Measurements from ENCODE around the gene SLC7A11.
"Not testable (repeated sequence)": the region's sequence is repeated elsewhere in the genome, so short reads cannot be mapped to it uniquely, and the experiment has no call there.

SLC7A11 gene

DNA sequence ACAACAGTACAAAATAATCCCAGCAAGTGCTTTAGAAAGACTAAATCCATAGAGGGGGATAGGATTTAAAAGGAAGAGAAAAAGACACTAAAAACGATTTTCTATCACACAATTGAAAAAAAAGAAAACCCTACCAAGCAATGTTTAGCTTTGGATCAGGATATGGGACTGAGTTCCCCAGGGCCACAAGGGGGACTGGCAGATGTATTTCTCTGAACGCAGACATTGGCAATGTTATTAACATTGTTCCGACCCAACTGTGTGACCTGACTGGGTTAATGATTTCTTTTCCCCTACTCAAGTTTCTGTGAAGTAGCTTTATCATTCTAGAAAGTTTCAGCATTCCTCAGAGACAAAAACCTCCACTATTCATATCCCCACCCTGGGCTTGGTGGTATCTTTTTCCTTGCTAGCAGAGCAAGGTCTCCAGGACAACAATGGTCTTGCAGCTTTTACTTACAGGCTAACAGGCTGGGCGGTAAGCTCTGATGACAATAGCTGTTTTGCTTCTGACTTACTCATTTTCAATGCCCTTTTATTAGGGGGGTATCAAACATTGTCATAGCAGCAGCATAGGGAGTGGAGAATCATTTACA lies 25.8 kb downstream of the SLC7A11 start:
- H3K9ac ChIP-seq (ENCODE audit: insufficient read length, low read depth), result no peak overlapping the region
- no peaks in the 10 kb centered on the region for H3K36me3 ChIP-seq (ENCODE audit: insufficient read depth, insufficient read length, low read length)
- no peaks in the 10 kb centered on the region for H3K9me3 ChIP-seq (ENCODE audit: insufficient read depth, low read length)
- no peaks in the 10 kb centered on the region for H3K4me1 ChIP-seq (ENCODE audit: insufficient read depth, insufficient read length)
- no peak for DNase-seq (ENCODE audit: low read depth, low spot score)
- TF ChIP-seq ZNF274 (IDR thresholded peaks at IDR 0.05; ENCODE audit: low read depth, low read length), result no peak
- no peak for TF ChIP-seq SUZ12 (IDR thresholded peaks at IDR 0.05; ENCODE audit: extremely low read depth, insufficient read depth, insufficient read length)
- TF ChIP-seq YY1 (IDR thresholded peaks at IDR 0.05; ENCODE audit: insufficient read depth, insufficient read length), result no peak
- no peaks in the 10 kb centered on the region for H3K27me3 ChIP-seq (ENCODE audit: insufficient read depth, insufficient read length)
- H3K4me3 ChIP-seq (ENCODE audit: insufficient read length, low read depth), result no peak overlapping the region

DNA sequence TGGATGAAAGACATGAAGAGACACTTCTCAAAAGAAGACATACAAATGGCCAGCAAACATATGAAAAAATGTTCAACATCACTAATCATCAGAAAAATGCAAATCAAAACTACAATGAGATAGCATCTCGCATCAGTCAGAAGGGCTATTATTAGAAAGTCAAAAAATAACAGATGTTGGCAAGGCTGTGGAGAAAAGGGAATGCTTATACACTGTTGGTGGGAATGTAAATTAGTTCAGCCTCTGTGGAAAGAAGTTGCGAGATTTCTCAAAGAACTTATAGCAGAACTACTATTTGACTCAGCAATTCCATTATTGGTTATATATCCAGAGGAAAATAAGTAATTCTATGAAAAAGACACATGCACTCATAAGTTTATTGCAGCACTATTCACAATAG lies 31.6 kb downstream of the SLC7A11 start:
- H3K4me3 ChIP-seq (ENCODE audit: insufficient read length, low read depth); H3K27me3 ChIP-seq (ENCODE audit: insufficient read depth, insufficient read length); H3K9ac ChIP-seq (ENCODE audit: insufficient read length, low read depth); H3K4me1 ChIP-seq (ENCODE audit: insufficient read depth, insufficient read length); DNase-seq (ENCODE audit: low read depth, low spot score); H3K9me3 ChIP-seq (ENCODE audit: insufficient read depth, low read length); H3K36me3 ChIP-seq (ENCODE audit: insufficient read depth, insufficient read length, low read length): not testable (repeated sequence)

DNA sequence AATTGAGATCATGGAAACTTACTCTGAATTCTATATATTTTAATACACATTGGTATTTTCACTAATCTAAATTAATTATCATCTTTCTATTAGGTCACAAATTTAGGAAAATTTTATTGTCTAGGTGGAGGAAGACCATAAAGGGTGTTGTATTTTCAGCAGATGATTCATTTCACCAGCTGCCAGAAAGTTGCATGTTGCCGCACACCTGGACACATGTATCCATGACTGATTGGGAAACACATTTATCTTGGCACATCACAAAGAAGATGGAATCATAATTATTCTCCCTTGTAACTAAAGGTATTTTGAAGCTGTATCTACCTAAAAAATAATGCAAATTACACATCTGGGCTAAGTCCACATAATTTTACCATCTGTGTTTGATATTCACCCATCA lies 33.1 kb downstream of the SLC7A11 start:
- H3K9me3 ChIP-seq (ENCODE audit: insufficient read depth, low read length), result no peaks in the 10 kb centered on the region
- H3K9ac ChIP-seq (ENCODE audit: insufficient read length, low read depth), result no peak overlapping the region
- no peaks in the 10 kb centered on the region for H3K4me1 ChIP-seq (ENCODE audit: insufficient read depth, insufficient read length)
- no peak overlapping the region for H3K4me3 ChIP-seq (ENCODE audit: insufficient read length, low read depth)
- no peaks in the 10 kb centered on the region for H3K27me3 ChIP-seq (ENCODE audit: insufficient read depth, insufficient read length)
- H3K36me3 ChIP-seq (ENCODE audit: insufficient read depth, insufficient read length, low read length), result no peaks in the 10 kb centered on the region
- no peak for TF ChIP-seq YY1 (IDR thresholded peaks at IDR 0.05; ENCODE audit: insufficient read depth, insufficient read length)
- no peak for TF ChIP-seq SUZ12 (IDR thresholded peaks at IDR 0.05; ENCODE audit: extremely low read depth, insufficient read depth, insufficient read length)
- no peak for TF ChIP-seq ZNF274 (IDR thresholded peaks at IDR 0.05; ENCODE audit: low read depth, low read length)
- no peak for DNase-seq (ENCODE audit: low read depth, low spot score)

DNA sequence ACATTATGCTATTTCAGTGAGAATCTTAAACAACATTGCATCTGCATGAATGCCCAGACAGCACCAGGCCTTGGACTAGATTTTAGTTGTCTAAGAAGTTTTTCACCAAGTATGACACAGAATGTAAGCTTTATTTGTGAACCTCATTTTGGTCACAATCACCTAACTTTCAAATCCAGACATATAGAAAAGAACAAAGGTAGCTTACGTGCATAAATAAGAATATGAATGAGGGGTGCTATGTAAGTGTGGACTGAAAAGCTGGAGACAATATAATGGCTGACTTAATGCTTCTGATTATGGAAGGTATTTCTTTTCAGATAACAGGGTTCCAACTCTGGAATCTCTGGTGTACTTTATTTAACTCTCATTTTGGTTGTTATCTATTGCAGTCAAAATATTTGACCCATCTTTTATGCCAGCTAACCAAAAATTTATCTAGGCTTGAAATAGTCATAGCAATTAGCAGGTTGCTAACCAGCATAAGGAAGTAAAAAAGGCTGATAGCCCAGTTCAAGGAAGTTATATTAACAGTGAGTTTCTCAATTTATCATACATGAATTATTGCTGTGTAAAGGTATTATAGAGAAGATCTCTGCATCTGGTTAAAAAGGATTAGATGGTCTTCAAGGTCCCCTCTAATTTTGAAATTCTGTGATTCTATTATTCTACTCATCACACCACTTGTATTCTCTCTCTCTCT lies 36.5 kb downstream of the SLC7A11 start:
- no peak for TF ChIP-seq ZNF274 (IDR thresholded peaks at IDR 0.05; ENCODE audit: low read depth, low read length)
- no peak for TF ChIP-seq YY1 (IDR thresholded peaks at IDR 0.05; ENCODE audit: insufficient read depth, insufficient read length)
- no peak for TF ChIP-seq SUZ12 (IDR thresholded peaks at IDR 0.05; ENCODE audit: extremely low read depth, insufficient read depth, insufficient read length)
- H3K9ac ChIP-seq (ENCODE audit: insufficient read length, low read depth), result no peak overlapping the region
- no peaks in the 10 kb centered on the region for H3K36me3 ChIP-seq (ENCODE audit: insufficient read depth, insufficient read length, low read length)
- no peaks in the 10 kb centered on the region for H3K9me3 ChIP-seq (ENCODE audit: insufficient read depth, low read length)
- H3K4me1 ChIP-seq (ENCODE audit: insufficient read depth, insufficient read length), result no peaks in the 10 kb centered on the region
- H3K4me3 ChIP-seq (ENCODE audit: insufficient read length, low read depth), result no peak overlapping the region
- H3K27me3 ChIP-seq (ENCODE audit: insufficient read depth, insufficient read length), result no peaks in the 10 kb centered on the region
- DNase-seq (ENCODE audit: low read depth, low spot score), result no peak

DNA sequence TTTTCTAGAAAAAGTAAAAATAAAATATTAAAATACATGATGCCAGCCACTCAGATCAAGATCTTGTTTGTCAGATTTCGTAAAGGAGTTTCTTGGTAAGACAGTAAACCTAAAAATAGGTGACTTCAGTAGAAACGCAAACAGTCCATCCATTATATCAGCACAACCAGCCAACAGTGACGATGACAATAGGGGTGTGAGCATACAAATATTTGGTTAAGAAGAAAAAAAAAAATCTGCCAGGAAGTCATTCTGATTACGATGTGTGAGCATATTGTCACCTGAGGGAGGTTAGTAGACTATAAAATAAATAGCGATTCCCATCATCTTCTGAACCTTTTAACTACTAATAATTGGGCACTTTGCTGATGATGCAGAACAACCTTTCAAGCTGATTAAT lies 37.6 kb downstream of the SLC7A11 start:
- no peaks in the 10 kb centered on the region for H3K4me1 ChIP-seq (ENCODE audit: insufficient read depth, insufficient read length)
- no peaks in the 10 kb centered on the region for H3K36me3 ChIP-seq (ENCODE audit: insufficient read depth, insufficient read length, low read length)
- H3K27me3 ChIP-seq (ENCODE audit: insufficient read depth, insufficient read length), result no peaks in the 10 kb centered on the region
- H3K4me3 ChIP-seq (ENCODE audit: insufficient read length, low read depth), result no peak overlapping the region
- no peak for DNase-seq (ENCODE audit: low read depth, low spot score)
- TF ChIP-seq ZNF274 (IDR thresholded peaks at IDR 0.05; ENCODE audit: low read depth, low read length), result no peak
- TF ChIP-seq SUZ12 (IDR thresholded peaks at IDR 0.05; ENCODE audit: extremely low read depth, insufficient read depth, insufficient read length), result no peak
- no peak for TF ChIP-seq YY1 (IDR thresholded peaks at IDR 0.05; ENCODE audit: insufficient read depth, insufficient read length)
- H3K9me3 ChIP-seq (ENCODE audit: insufficient read depth, low read length), result no peaks in the 10 kb centered on the region
- H3K9ac ChIP-seq (ENCODE audit: insufficient read length, low read depth), result no peak overlapping the region

DNA sequence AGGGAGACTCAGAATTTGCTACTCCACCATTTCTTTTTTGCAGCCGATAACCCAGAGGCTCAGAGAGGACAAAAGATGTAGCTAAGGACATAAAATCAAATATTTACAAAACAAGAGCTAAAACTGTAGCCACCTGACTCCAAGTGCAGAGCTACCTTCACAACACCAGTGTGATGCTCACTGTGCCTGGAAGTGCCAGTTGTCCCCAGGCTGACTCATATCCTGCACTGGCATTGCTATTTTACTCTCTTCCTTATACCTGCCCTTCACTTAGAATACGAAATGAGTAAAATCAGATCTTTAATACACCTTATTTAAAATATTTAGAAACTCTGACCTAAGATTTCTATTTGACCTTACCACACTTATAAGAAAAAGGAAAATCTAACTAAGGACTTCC lies 39.5 kb downstream of the SLC7A11 start:
- H3K4me3 ChIP-seq (ENCODE audit: insufficient read length, low read depth), result no peak overlapping the region
- no peaks in the 10 kb centered on the region for H3K27me3 ChIP-seq (ENCODE audit: insufficient read depth, insufficient read length)
- DNase-seq (ENCODE audit: low read depth, low spot score), result no peak
- no peak overlapping the region for H3K9ac ChIP-seq (ENCODE audit: insufficient read length, low read depth)
- no peaks in the 10 kb centered on the region for H3K36me3 ChIP-seq (ENCODE audit: insufficient read depth, insufficient read length, low read length)
- H3K4me1 ChIP-seq (ENCODE audit: insufficient read depth, insufficient read length), result no peaks in the 10 kb centered on the region
- H3K9me3 ChIP-seq (ENCODE audit: insufficient read depth, low read length), result no peaks in the 10 kb centered on the region
- TF ChIP-seq SUZ12 (IDR thresholded peaks at IDR 0.05; ENCODE audit: extremely low read depth, insufficient read depth, insufficient read length) (no peak), ZNF274 (IDR thresholded peaks at IDR 0.05; ENCODE audit: low read depth, low read length) (no peak)

DNA sequence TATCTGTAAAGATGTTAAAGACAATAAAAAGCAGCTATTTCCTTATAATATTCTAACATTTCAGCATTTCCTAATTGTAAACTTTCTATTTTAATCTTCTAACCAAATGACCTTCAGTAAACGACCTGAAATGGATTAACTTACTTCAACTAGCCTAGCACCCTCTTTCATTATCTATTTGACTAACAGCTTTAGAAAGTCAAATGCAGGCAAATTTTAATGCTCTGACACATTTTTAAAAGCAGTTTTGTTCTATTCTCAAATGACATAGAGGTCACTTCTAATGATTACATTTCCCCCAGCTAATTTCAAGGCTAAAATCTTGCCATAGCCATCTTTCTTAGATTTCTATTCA lies 41.9 kb downstream of the SLC7A11 start:
- no peak for TF ChIP-seq ZNF274 (IDR thresholded peaks at IDR 0.05; ENCODE audit: low read depth, low read length)
- TF ChIP-seq YY1 (IDR thresholded peaks at IDR 0.05; ENCODE audit: insufficient read depth, insufficient read length), result no peak
- TF ChIP-seq SUZ12 (IDR thresholded peaks at IDR 0.05; ENCODE audit: extremely low read depth, insufficient read depth, insufficient read length), result no peak
- Histone ChIP-seq H3K4me1 (ENCODE audit: insufficient read depth, insufficient read length) (no peaks in the 10 kb centered on the region), H3K36me3 (ENCODE audit: insufficient read depth, insufficient read length, low read length) (no peaks in the 10 kb centered on the region), H3K4me3 (ENCODE audit: insufficient read length, low read depth) (no peak overlapping the region), H3K9ac (ENCODE audit: insufficient read length, low read depth) (no peak overlapping the region), H3K9me3 (ENCODE audit: insufficient read depth, low read length) (no peaks in the 10 kb centered on the region), H3K27me3 (ENCODE audit: insufficient read depth, insufficient read length) (no peaks in the 10 kb centered on the region)
- no peak for DNase-seq (ENCODE audit: low read depth, low spot score)

Data from NT2/D1 (cell line).